Heart left ventricle (tissue), 16 donors: ENCODE measurements around the gene TDO2. TPM values are rescaled to one million over a fixed set of nuclear protein-coding genes. Genes with fewer than 3 reads are reported as not detected.

ENCODE experiments used
- ATAC-seq, 4 donors: fragments of 200-7000 bp; cut with Tn5 transposase; one replicate each; pipeline ENCODE4 v1.9.1; 2020 to 2022; ENCODE audit warnings: moderate library complexity in 4 of 4, mild to moderate bottlenecking in 3 of 4, moderate number of reproducible peaks in 1 of 4
- DNase-seq, 5 donors: peaks; one replicate each; pipeline ENCODE4 v3.0.0-alpha.2; 2020
- H3K27ac ChIP-seq, 12 donors: fragments of 200-600 bp; sonication (generic) in 4 of 12; one replicate each; pipeline versions ENCODE4 v1.5.0 to v1.8.0; 2016 to 2022; ENCODE audit warnings: mild to moderate bottlenecking in 2 of 12
- H3K27me3 ChIP-seq, 9 donors: fragments of 200-600 bp; sonication (generic) in 2 of 9; one replicate each; pipeline versions ENCODE4 v1.5.1 to v1.8.0; 2016 to 2022; ENCODE audit warnings: mild to moderate bottlenecking in 3 of 9
- H3K36me3 ChIP-seq, 9 donors: fragments of 200-600 bp; sonication (generic) in 2 of 9; one replicate each; pipeline versions ENCODE4 v1.5.0 to v1.8.0; 2018 to 2022; ENCODE audit warnings: mild to moderate bottlenecking in 2 of 9
- H3K4me1 ChIP-seq, 12 donors: fragments of 200-600 bp; sonication (generic) in 4 of 12; one replicate each; pipeline versions ENCODE4 v1.5.0 to v1.8.0; 2016 to 2022; ENCODE audit warnings: mild to moderate bottlenecking in 3 of 12
- H3K4me3 ChIP-seq, 12 donors: fragments of 200-600 bp; sonication (generic) in 4 of 12; one replicate each; pipeline versions ENCODE4 v1.5.0 to v1.8.0; 2017 to 2022; ENCODE audit warnings: mild to moderate bottlenecking in 9 of 12, moderate library complexity in 4 of 12
- H3K9me3 ChIP-seq, 12 donors: fragments of 200-600 bp; sonication (generic) in 4 of 12; one replicate each; pipeline versions ENCODE4 v1.5.0 to v1.8.0; 2016 to 2022; ENCODE audit warnings: mild to moderate bottlenecking in 1 of 12
- POLR2A ChIP-seq, 2 donors: fragments of 450-650 bp; IDR thresholded peaks; one replicate each; pipeline ENCODE4 v1.6.1; 2017; ENCODE audit warnings: antibody characterized with exemption in 2 of 2, mild to moderate bottlenecking in 2 of 2, moderate library complexity in 2 of 2
- WGBS, 4 donors: extraction: QIAGEN DNeasy Blood & Tissue Kit in 2 of 4; methylation state at CpG; one replicate each; pipeline versions ENCODE4 v1.1.5 to v1.1.7; 2013 to 2018; 5-methylcytosine and 5-hydroxymethylcytosine counted together
- intact Hi-C, 10 donors: fragments of 100-400 bp; cut with DNase I; formaldehyde crosslinking; loops; one replicate each; pipeline versions ENCODE4 v1.11.1 to v1.14.2; 2022
- polyA plus RNA-seq, 2 donors: library from polyadenylated mRNA; stranded (reverse); fragments of 200-250 nt; gene quantifications; one replicate each; pipeline ENCODE4 v1.2.3, GENCODE V29; 2013
- total RNA-seq, 9 donors: library from RNA; depleted of rRNA in 2 of 9; stranded (reverse); fragments of >200 nt in 2 of 9; fragmentation: NEBNext Ultra II Directional in 3 of 9; extraction: Animal tissue kit (Norgen Biotek cat#: 25700) in 3 of 9; gene quantifications; one replicate each; pipeline versions ENCODE4 v1.1.0 to v1.2.4, GENCODE V29; 2016 to 2023
- TF ChIP-seq, protein P1 (sequence below), 12 donors: fragments of 200-600 bp; sonication (generic) in 4 of 12; IDR thresholded peaks; one replicate each; pipeline versions ENCODE4 v1.5.0 to v1.8.0; 2018 to 2022; ENCODE audit warnings: antibody characterized with exemption in 12 of 12, mild to moderate bottlenecking in 5 of 12
- donor health status: ischemic (EF 13 %, LVEDD 7.1; RV severe dilation, severe dysfunction).
- donor health status: healthy with polysubstance abuse.
- donor health status: DM: no; HTN: yes; CAD: no.
- donor health status: DM: no; HTN: no; CAD: no.
- donor health status: ischemic (EF 25% LVEDD 6.9; RV normal size, moderate dysfunction).
- donor health status: ischemic (EF 25% LVEDD 5.7; RV mildly dilated, moderate dysfunction).
- donor health status: healthy.
- donor health status: DM: yes; HTN: yes; CAD: no.
- donor health status: ischemic (EF 35%, LVEDD 5.7; RV mildly dilated, moderate dysfunction).
- donor health status: nonischemic (EF 11% LVEDD 7.7; RV severe dilation, severe dysfunction).
- donor health status: DM: yes; HTN: yes; CAD: no.
- donor health status: PGD.
- donor health status: ischemic (EF 29% LVEDD 5.4; RV normal size, mild dysfunction).
- donor health status: nonischemic (EF 23%, LVEDD 6.1; RV moderate dilation, normal function).

TDO2 gene
- total and polyA plus RNA-seq, 11 donors = 0.04 to 1.5 (median 0.24) TPM; not detected in 7

- DNase-seq (no peak), ATAC-seq (no peak)
- no peaks in the 10 kb centered on the region for H3K36me3 ChIP-seq
- H3K9me3 ChIP-seq = no peaks in the 10 kb centered on the region
- intact Hi-C loops = no loop called here
- no peaks in the 10 kb centered on the region for H3K27me3 ChIP-seq
- H3K4me3 ChIP-seq = no peak overlapping the region
- WGBS, 4 donors = 95 to 97% (median 96%) methylated on average over 4 of the region's 4 CpGs
- no peak overlapping the region for H3K27ac ChIP-seq
- H3K4me1 ChIP-seq = peaks cover 0 to 6% (median 0%) of the 10 kb centered on the region in 12 donors
- TF ChIP-seq, protein P1, sequence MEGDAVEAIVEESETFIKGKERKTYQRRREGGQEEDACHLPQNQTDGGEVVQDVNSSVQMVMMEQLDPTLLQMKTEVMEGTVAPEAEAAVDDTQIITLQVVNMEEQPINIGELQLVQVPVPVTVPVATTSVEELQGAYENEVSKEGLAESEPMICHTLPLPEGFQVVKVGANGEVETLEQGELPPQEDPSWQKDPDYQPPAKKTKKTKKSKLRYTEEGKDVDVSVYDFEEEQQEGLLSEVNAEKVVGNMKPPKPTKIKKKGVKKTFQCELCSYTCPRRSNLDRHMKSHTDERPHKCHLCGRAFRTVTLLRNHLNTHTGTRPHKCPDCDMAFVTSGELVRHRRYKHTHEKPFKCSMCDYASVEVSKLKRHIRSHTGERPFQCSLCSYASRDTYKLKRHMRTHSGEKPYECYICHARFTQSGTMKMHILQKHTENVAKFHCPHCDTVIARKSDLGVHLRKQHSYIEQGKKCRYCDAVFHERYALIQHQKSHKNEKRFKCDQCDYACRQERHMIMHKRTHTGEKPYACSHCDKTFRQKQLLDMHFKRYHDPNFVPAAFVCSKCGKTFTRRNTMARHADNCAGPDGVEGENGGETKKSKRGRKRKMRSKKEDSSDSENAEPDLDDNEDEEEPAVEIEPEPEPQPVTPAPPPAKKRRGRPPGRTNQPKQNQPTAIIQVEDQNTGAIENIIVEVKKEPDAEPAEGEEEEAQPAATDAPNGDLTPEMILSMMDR (IDR thresholded peaks at IDR 0.05) = no peak
- no peak for TF ChIP-seq POLR2A (IDR thresholded peaks at IDR 0.05)
Observed at GRCh38 chr4:155961575-155961974, 58.1 kb downstream of the TDO2 start.

DNA sequence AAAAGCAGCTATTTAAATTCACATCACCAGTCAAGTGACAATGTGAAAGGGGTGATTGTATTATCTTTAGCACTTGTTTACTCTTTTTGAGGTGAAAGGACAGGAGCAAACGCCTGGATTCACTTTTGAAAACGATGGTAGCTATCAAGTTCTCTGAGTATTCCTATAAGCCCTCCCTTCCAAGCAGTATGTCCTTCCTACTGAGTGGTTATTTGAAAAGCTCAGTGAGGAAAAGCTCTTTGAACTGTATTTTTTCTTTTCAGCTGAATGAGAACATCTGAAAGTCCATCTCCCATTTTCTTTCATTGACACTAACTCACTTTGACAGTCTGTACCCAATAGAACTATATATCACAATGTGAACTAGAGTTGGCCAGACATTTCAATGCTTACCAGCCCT is 59.3 kb downstream of the TDO2 start:
- Histone ChIP-seq H3K36me3 (no peaks in the 10 kb centered on the region), H3K4me3 (no peak overlapping the region), H3K4me1 (peaks cover 0 to 6% (median 0%) of the 10 kb centered on the region in 12 donors), H3K9me3 (no peaks in the 10 kb centered on the region), H3K27me3 (no peaks in the 10 kb centered on the region), H3K27ac (no peak overlapping the region)
- TF ChIP-seq, protein P1 (IDR thresholded peaks at IDR 0.05) = no peak
- no peak for TF ChIP-seq POLR2A (IDR thresholded peaks at IDR 0.05)
- intact Hi-C loops = no loop called here
- 74 to 81% (median 75%) methylated on average over 2 of the region's 2 CpGs for WGBS, 4 donors
- DNase-seq = no peak
- no peak for ATAC-seq

DNA sequence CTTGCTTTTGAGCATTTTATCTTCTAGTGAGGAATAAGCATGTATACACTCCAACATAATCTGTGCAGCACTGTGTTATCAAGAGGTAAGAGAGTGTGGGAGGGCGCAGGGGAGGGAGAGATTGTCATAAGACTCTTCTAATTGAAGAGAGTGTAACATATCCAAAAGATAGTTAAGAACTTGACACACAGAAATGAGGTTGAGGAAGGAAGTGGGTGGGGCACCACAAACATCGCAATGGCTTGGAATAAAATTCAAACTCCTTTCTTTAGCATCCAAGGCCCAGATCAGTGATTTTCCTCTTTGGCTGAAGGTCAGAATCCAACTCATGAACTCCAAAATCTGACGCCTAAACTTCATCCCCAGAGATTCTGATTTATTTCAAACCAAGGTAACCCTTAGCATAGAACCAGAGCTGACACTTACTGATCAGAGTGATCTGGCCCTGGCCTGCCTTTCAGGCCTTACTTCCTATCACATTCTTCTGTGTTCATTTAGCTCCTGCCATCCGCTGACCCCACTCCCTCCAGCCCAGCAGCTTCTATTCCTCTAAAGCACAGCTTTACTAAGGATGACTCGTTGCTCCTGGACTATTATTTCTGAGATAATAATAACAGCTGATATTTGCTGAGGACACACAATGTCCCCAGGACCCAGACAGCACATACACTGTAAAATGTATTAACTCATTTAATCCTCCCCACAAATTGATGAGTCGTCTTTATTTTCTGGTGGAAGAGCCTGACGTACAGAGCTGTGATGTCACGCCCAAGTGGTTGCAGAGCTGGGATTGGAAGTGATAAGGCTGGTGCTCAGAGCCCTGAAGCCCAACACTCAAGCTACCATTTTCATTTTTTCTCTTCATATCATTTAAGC is 60.8 kb downstream of the TDO2 start:
- DNase-seq (no peak), ATAC-seq (peak in 3 of 4 donors; percentile 24 to 64 (median 38))
- H3K27me3 ChIP-seq = peaks cover 0 to 2% (median 0%) of the 10 kb centered on the region in 9 donors
- no peak overlapping the region for H3K4me3 ChIP-seq
- intact Hi-C loops = no loop called here
- H3K36me3 ChIP-seq = no peaks in the 10 kb centered on the region
- 63 to 71% (median 65%) methylated on average over 8 of the region's 8 CpGs for WGBS, 4 donors
- no peak overlapping the region for H3K27ac ChIP-seq
- H3K4me1 ChIP-seq = peaks cover 0 to 6% (median 0%) of the 10 kb centered on the region in 12 donors
- no peak for TF ChIP-seq POLR2A (IDR thresholded peaks at IDR 0.05)
- TF ChIP-seq, protein P1 (IDR thresholded peaks at IDR 0.05) = no peak
- no peaks in the 10 kb centered on the region for H3K9me3 ChIP-seq

GRCh38 chr4:155966171-155966570 is 62.7 kb downstream of the TDO2 start:
- no peak overlapping the region for H3K4me3 ChIP-seq
- ATAC-seq = no peak
- no peaks in the 10 kb centered on the region for H3K9me3 ChIP-seq
- intact Hi-C loops = no loop called here
- no peaks in the 10 kb centered on the region for H3K36me3 ChIP-seq
- no peak overlapping the region for H3K27ac ChIP-seq
- peaks cover 0 to 9% (median 0%) of the 10 kb centered on the region in 9 donors for H3K27me3 ChIP-seq
- H3K4me1 ChIP-seq = peaks cover 0 to 6% (median 0%) of the 10 kb centered on the region in 12 donors
- no peak for TF ChIP-seq POLR2A (IDR thresholded peaks at IDR 0.05)
- TF ChIP-seq, protein P1 (IDR thresholded peaks at IDR 0.05) = no peak
- 81 to 87% (median 85%) methylated on average over 2 of the region's 2 CpGs for WGBS, 4 donors
- no peak for DNase-seq
